ACC112 (cell line): Measurements from ENCODE around the gene ANGEL2.

ENCODE experiments used
- H2AFZ ChIP-seq: fragments of 200-600 bp; sonication (generic); one replicate; pipeline ENCODE4 v1.6.0; 2017; ENCODE audit warnings: antibody characterized with exemption, low read length; ENCODE audit not compliant: unreplicated experiment
- H3K27ac ChIP-seq: fragments of 200-600 bp; sonication (generic); 2 replicates; pipeline ENCODE4 v1.5.1; 2014; ENCODE audit warnings: low read depth, mild to moderate bottlenecking, antibody characterized with exemption, low read length, moderate library complexity
- H3K27me3 ChIP-seq: fragments of 200-600 bp; sonication (generic); 2 replicates; pipeline ENCODE4 v1.6.1; 2014; ENCODE audit warnings: mild to moderate bottlenecking, antibody characterized with exemption, low read length, moderate library complexity, mixed read lengths; ENCODE audit not compliant: insufficient read depth
- H3K36me3 ChIP-seq: fragments of 200-600 bp; sonication (generic); 2 replicates; pipeline ENCODE4 v1.6.1; 2016; ENCODE audit warnings: mild to moderate bottlenecking, antibody characterized with exemption, low read length, moderate library complexity, mixed read lengths; ENCODE audit not compliant: insufficient read depth
- H3K4me1 ChIP-seq: fragments of 200-600 bp; sonication (generic); one replicate; pipeline ENCODE4 v1.6.1; 2016; ENCODE audit warnings: low read length, mixed read lengths; ENCODE audit not compliant: insufficient read depth, unreplicated experiment, control insufficient read depth
- H3K4me3 ChIP-seq: fragments of 200-600 bp; sonication (generic); 2 replicates; pipeline ENCODE4 v1.5.1; 2014; ENCODE audit warnings: mild to moderate bottlenecking, low read depth, low read length
- H3K79me2 ChIP-seq: fragments of 200-600 bp; sonication (generic); one replicate; pipeline ENCODE4 v1.6.0; 2016; ENCODE audit warnings: low read length; ENCODE audit not compliant: control insufficient read depth, unreplicated experiment, insufficient read depth

The ANGEL2 gene

GRCh38 chr1:212951947-212952640, 63.6 kb downstream of the ANGEL2 start:
- peaks cover 45% of the 10 kb centered on the region for H3K27me3 ChIP-seq
- H3K4me1 ChIP-seq = peaks cover 2% of the 10 kb centered on the region
- no peaks in the 10 kb centered on the region for H3K36me3 ChIP-seq
- H2AFZ ChIP-seq = no peak overlapping the region
- no peaks in the 10 kb centered on the region for H3K79me2 ChIP-seq
- H3K27ac ChIP-seq = no peak overlapping the region
- H3K4me3 ChIP-seq = peak overlapping the region; percentile 90

- H3K27ac ChIP-seq = no peak overlapping the region
- peak overlapping the region; percentile 90 for H3K4me3 ChIP-seq
- peaks cover 38% of the 10 kb centered on the region for H3K27me3 ChIP-seq
- peaks cover 2% of the 10 kb centered on the region for H3K4me1 ChIP-seq
- H2AFZ ChIP-seq = peak overlapping the region; percentile 88
- H3K79me2 ChIP-seq = no peaks in the 10 kb centered on the region
- no peaks in the 10 kb centered on the region for H3K36me3 ChIP-seq
Measured at GRCh38 chr1:212951126-212951946, 64.3 kb downstream of the ANGEL2 start.

GRCh38 chr1:212950243-212951125, 65.2 kb downstream of the ANGEL2 start, which contains the start of gene VASH2:
Gene VASH2, plus strand, starts transcription at chr1:212950541. Its CDS starts 1,002 bp downstream, at chr1:212951543.
- H3K79me2 ChIP-seq = no peaks in the 10 kb centered on the region
- H3K27ac ChIP-seq = no peak within 1 kb of the TSS
- peaks cover 2% of the 10 kb centered on the region for H3K4me1 ChIP-seq
- peak within 1 kb of the TSS; percentile 88 for H2AFZ ChIP-seq
- H3K27me3 ChIP-seq = peaks cover 31% of the 10 kb centered on the region
- no peaks in the 10 kb centered on the region for H3K36me3 ChIP-seq
- H3K4me3 ChIP-seq = peak within 1 kb of the TSS; percentile 90

GRCh38 chr1:212949771-212950170, 65.9 kb downstream of the ANGEL2 start:
- H3K27ac ChIP-seq = no peak overlapping the region
- H3K27me3 ChIP-seq = peaks cover 27% of the 10 kb centered on the region
- peaks cover 2% of the 10 kb centered on the region for H3K4me1 ChIP-seq
- peak overlapping the region; percentile 50 for H2AFZ ChIP-seq
- no peaks in the 10 kb centered on the region for H3K79me2 ChIP-seq
- peak overlapping the region; percentile 90 for H3K4me3 ChIP-seq
- no peaks in the 10 kb centered on the region for H3K36me3 ChIP-seq

GRCh38 chr1:212946872-212947271, 68.8 kb downstream of the ANGEL2 start:
- Histone ChIP-seq H3K27ac (no peak overlapping the region), H2AFZ (no peak overlapping the region), H3K36me3 (no peaks in the 10 kb centered on the region), H3K4me3 (no peak overlapping the region), H3K79me2 (no peaks in the 10 kb centered on the region), H3K4me1 (peaks cover 2% of the 10 kb centered on the region), H3K27me3 (peaks cover 18% of the 10 kb centered on the region)

GRCh38 chr1:212945463-212946160, 70.1 kb downstream of the ANGEL2 start:
- Histone ChIP-seq H3K27me3 (0 out of 2 replicates have a peak, but pooled peaks cover 12% of the 10 kb centered on the region), H3K79me2 (no peaks in the 10 kb centered on the region), H3K36me3 (no peaks in the 10 kb centered on the region), H3K4me1 (no peaks in the 10 kb centered on the region), H2AFZ (no peak overlapping the region), H3K27ac (no peak overlapping the region), H3K4me3 (no peak overlapping the region)

- H3K79me2 ChIP-seq = no peaks in the 10 kb centered on the region
- H3K4me3 ChIP-seq = no peak overlapping the region
- no peak overlapping the region for H2AFZ ChIP-seq
- H3K27ac ChIP-seq = no peak overlapping the region
- no peaks in the 10 kb centered on the region for H3K36me3 ChIP-seq
- H3K27me3 ChIP-seq = peaks cover 16% of the 10 kb centered on the region; the same call in 1 of the 2 replicates
- H3K4me1 ChIP-seq = no peaks in the 10 kb centered on the region
Measured at GRCh38 chr1:212945056-212945455, 70.6 kb downstream of the ANGEL2 start.

- Histone ChIP-seq H3K27me3 (peaks cover 15% of the 10 kb centered on the region; the same call in 1 of the 2 replicates), H3K4me1 (no peaks in the 10 kb centered on the region), H3K27ac (no peak overlapping the region), H3K4me3 (no peak overlapping the region), H2AFZ (no peak overlapping the region), H3K79me2 (no peaks in the 10 kb centered on the region), H3K36me3 (no peaks in the 10 kb centered on the region)
Measured at GRCh38 chr1:212944229-212944901, 71.3 kb downstream of the ANGEL2 start.

- Histone ChIP-seq H3K79me2 (no peaks in the 10 kb centered on the region), H3K27ac (no peak overlapping the region), H3K27me3 (peaks cover 9% of the 10 kb centered on the region; the same call in 1 of the 2 replicates), H3K36me3 (no peaks in the 10 kb centered on the region), H2AFZ (no peak overlapping the region), H3K4me1 (no peaks in the 10 kb centered on the region), H3K4me3 (no peak overlapping the region)
Measured at GRCh38 chr1:212943393-212943710, 72.3 kb downstream of the ANGEL2 start.
